Kidney epithelial cell (primary cell): ENCODE measurements around the gene DDX47. TPM values are rescaled to one million over a fixed set of nuclear protein-coding genes. Genes with fewer than 3 reads are reported as not detected.

Experiments used
- DNase-seq: peaks from one replicate; pipeline ENCODE4 v3.0.0-alpha.2; 2010; ENCODE audit warnings: low read depth
- H3K27me3 ChIP-seq: 2 replicates; pipeline ENCODE4 v1.6.0; 2011; ENCODE audit warnings: low read length; ENCODE audit not compliant: control insufficient read depth, insufficient read depth
- H3K36me3 ChIP-seq: 2 replicates; pipeline ENCODE4 v1.5.1; 2011; ENCODE audit warnings: low read length; ENCODE audit not compliant: control insufficient read depth, insufficient read depth
- H3K4me3 ChIP-seq: 2 replicates; pipeline ENCODE4 v1.5.1; 2011; ENCODE audit warnings: low read depth, mild to moderate bottlenecking, control low read depth, low read length
- CTCF ChIP-seq: IDR thresholded peaks from 2 replicates; pipeline ENCODE4 v1.5.1; 2011; ENCODE audit warnings: mild to moderate bottlenecking, moderate library complexity, low read length, control low read depth, inconsistent platforms; ENCODE audit not compliant: insufficient read depth, poor library complexity, severe bottlenecking
- total RNA-seq: library from RNA; depleted of rRNA; stranded (reverse); fragments of >200 nt; gene quantifications from 2 replicates; pipeline ENCODE4 v1.2.3, GENCODE V29; 2015

DDX47 gene
- total RNA-seq, 1 donor from 2014 or later: 59.0 TPM

- Histone ChIP-seq H3K36me3 (no peaks in the 10 kb centered on the region), H3K4me3 (no peak overlapping the region), H3K27me3 (no peaks in the 10 kb centered on the region)
- TF ChIP-seq CTCF: no peak
- no peak for DNase-seq
These were observed 51.1 kb downstream of the DDX47 start for GRCh38 chr12:12864243-12864642.

- Histone ChIP-seq H3K36me3 (no peaks in the 10 kb centered on the region), H3K27me3 (no peaks in the 10 kb centered on the region), H3K4me3 (no peak overlapping the region)
- DNase-seq: no peak
- TF ChIP-seq CTCF: no peak
These were observed 55.5 kb downstream of the DDX47 start for GRCh38 chr12:12868477-12869235.

- H3K27me3 ChIP-seq: no peaks in the 10 kb centered on the region
These were observed 57.3 kb downstream of the DDX47 start for GRCh38 chr12:12870465-12870864.

GRCh38 chr12:12871587-12872138 is 58.5 kb downstream of the DDX47 start:
- no peaks in the 10 kb centered on the region for H3K36me3 ChIP-seq
- H3K4me3 ChIP-seq: no peak overlapping the region
- H3K27me3 ChIP-seq: no peaks in the 10 kb centered on the region
- no peak for DNase-seq
- TF ChIP-seq CTCF: no peak

More at GRCh38 chr12:12870465-12870864, 57.3 kb downstream of the DDX47 start:
- no peak overlapping the region for H3K4me3 ChIP-seq
- no peak for TF ChIP-seq CTCF
- H3K36me3 ChIP-seq: no peaks in the 10 kb centered on the region
- DNase-seq: peak; percentile 92

GRCh38 chr12:12872139-12872933 is 59.2 kb downstream of the DDX47 start:
- H3K36me3 ChIP-seq: no peaks in the 10 kb centered on the region
- H3K4me3 ChIP-seq: no peak overlapping the region
- DNase-seq: peak; percentile 69
- no peak for TF ChIP-seq CTCF
- H3K27me3 ChIP-seq: no peaks in the 10 kb centered on the region
